SK-N-SH (cell line): ENCODE measurements around the gene TBPL2. TPM values are rescaled to one million over a fixed set of nuclear protein-coding genes. Genes with fewer than 3 reads are reported as not detected.

Experiments
- CTCF ChIA-PET: fragments of 300-600, 350-600 bp; formaldehyde crosslinking; extraction: SDS; loops from one replicate; lab custom pipeline; 2021; lab: Yijun Ruan, JAX
- POLR2A ChIA-PET: fragments of 350-600 bp; sonication (Branson Sonifier 250); formaldehyde crosslinking; extraction: SDS; loops from one replicate; lab custom pipeline; 2020; ENCODE audit warnings: antibody characterized with exemption, inconsistent platforms; lab: Yijun Ruan, JAX
- DNase-seq: peaks from one replicate; pipeline ENCODE4 v3.0.0; 2012
- H2AFZ ChIP-seq: fragments of 200-600 bp; sonication (generic); 2 replicates; pipeline ENCODE4 v1.8.1; 2016; ENCODE audit warnings: antibody characterized with exemption, mild to moderate bottlenecking, low read depth
- H3F3A ChIP-seq: fragments of 200-600 bp; sonication (generic); replicated peaks from 2 replicates; pipeline ENCODE3; 2016; ENCODE audit warnings: antibody characterized with exemption, mild to moderate bottlenecking; ENCODE audit not compliant: insufficient read depth
- H3K27ac ChIP-seq, 2 experiments: fragments of 200-500 bp in 1 of 2; fragments of 200-600 bp in 1 of 2; sonication (Bioruptor generic) in 1 of 2; sonication (generic), shearing (Covaris generic) in 1 of 2; 2 replicates each; pipeline versions ENCODE4 v1.5.1 to v1.6.1; 2014 to 2016; ENCODE audit warnings: low read depth in 2 of 2, inconsistent platforms in 1 of 2, low read length in 1 of 2, mild to moderate bottlenecking in 1 of 2, mixed read lengths in 1 of 2
- H3K27me3 ChIP-seq: fragments of 200-600 bp; sonication (generic), shearing (Covaris generic); 2 replicates; pipeline ENCODE4 v1.6.1; 2016; ENCODE audit warnings: mixed run types; ENCODE audit not compliant: insufficient read depth
- H3K36me3 ChIP-seq, 2 experiments: fragments of 200-500 bp in 1 of 2; fragments of 200-600 bp in 1 of 2; sonication (Bioruptor generic) in 1 of 2; sonication (generic) in 1 of 2; replicated peaks in 1 of 2; 2 replicates each; pipeline versions ENCODE3 to v1.5.1; 2014 to 2016; ENCODE audit warnings: low read length in 1 of 2, mild to moderate bottlenecking in 1 of 2; ENCODE audit not compliant: insufficient read depth in 2 of 2, control insufficient read depth in 1 of 2
- H3K4me1 ChIP-seq, 2 experiments: fragments of 200-500 bp in 1 of 2; fragments of 200-600 bp in 1 of 2; sonication (Bioruptor generic) in 1 of 2; sonication (generic), shearing (Covaris generic) in 1 of 2; 2 replicates each; pipeline versions ENCODE4 v1.5.1 to v1.6.1; 2014 to 2016; ENCODE audit warnings: low read depth in 1 of 2, low read length in 1 of 2, mixed run types in 1 of 2; ENCODE audit not compliant: insufficient read depth in 2 of 2, control insufficient read depth in 1 of 2
- H3K4me2 ChIP-seq: fragments of 200-600 bp; sonication (generic), shearing (Covaris generic); 2 replicates; pipeline ENCODE4 v1.6.1; 2017; ENCODE audit warnings: mixed run types
- H3K4me3 ChIP-seq, 2 experiments: fragments of 200-500 bp in 1 of 2; fragments of 200-600 bp in 1 of 2; sonication (Bioruptor generic) in 1 of 2; sonication (generic), shearing (Covaris generic) in 1 of 2; 2 replicates each; pipeline versions ENCODE4 v1.5.1 to v1.8.1; 2014 to 2016; ENCODE audit warnings: low read depth in 2 of 2, inconsistent platforms in 1 of 2, low read length in 1 of 2, mild to moderate bottlenecking in 1 of 2, mixed read lengths in 1 of 2, moderate library complexity in 1 of 2
- H3K79me2 ChIP-seq: fragments of 200-600 bp; sonication (generic); 2 replicates; pipeline ENCODE4 v1.8.1; 2017; ENCODE audit warnings: mild to moderate bottlenecking; ENCODE audit not compliant: insufficient read depth
- H3K9ac ChIP-seq: fragments of 200-600 bp; sonication (generic); 2 replicates; pipeline ENCODE4 v1.6.1; 2017; ENCODE audit warnings: mixed run types
- H3K9me2 ChIP-seq: fragments of 200-600 bp; sonication (generic); 2 replicates; pipeline ENCODE4 v1.6.1; 2017; ENCODE audit warnings: mixed run types
- H3K9me3 ChIP-seq: fragments of 200-600 bp; sonication (generic); 2 replicates; pipeline ENCODE4 v1.6.1; 2017; ENCODE audit warnings: mixed run types, mild to moderate bottlenecking, moderate library complexity
- H4K20me1 ChIP-seq: fragments of 200-600 bp; sonication (generic); 2 replicates; pipeline ENCODE4 v1.6.1; 2017; ENCODE audit warnings: mild to moderate bottlenecking, mixed run types; ENCODE audit not compliant: insufficient read depth
- CHD2 ChIP-seq: fragments of 150-350 bp; IDR thresholded peaks from 2 replicates; pipeline ENCODE4 v1.6.1; 2018; ENCODE audit warnings: low read length; ENCODE audit not compliant: partially characterized antibody
- EZH2phosphoT487 ChIP-seq: fragments of 200-600 bp; sonication (generic); IDR thresholded peaks from 2 replicates; pipeline ENCODE4 v1.6.1; 2017; ENCODE audit warnings: low read depth, mixed run types, mild to moderate bottlenecking, antibody characterized with exemption, moderate library complexity, borderline replicate concordance
- FOXJ3 ChIP-seq: sonication (generic); formaldehyde crosslinking; IDR thresholded peaks from 2 replicates; pipeline ENCODE4 v1.5.1; 2020; ENCODE audit warnings: mild to moderate bottlenecking, missing genetic modification reagents
- FOXM1 ChIP-seq: IDR thresholded peaks from 2 replicates; pipeline ENCODE4 v1.4.0; 2012; ENCODE audit warnings: low read depth, mild to moderate bottlenecking
- JUND ChIP-seq: IDR thresholded peaks from 2 replicates; pipeline ENCODE4 v1.4.0; 2012
- MEF2A ChIP-seq: IDR thresholded peaks from 2 replicates; pipeline ENCODE4 v1.4.0; 2012; ENCODE audit warnings: low read depth, borderline replicate concordance
- MXI1 ChIP-seq: IDR thresholded peaks from 2 replicates; pipeline ENCODE4 v1.6.1; 2012; ENCODE audit warnings: mild to moderate bottlenecking, low read depth, low read length, improper control_type of control experiment
- NRF1 ChIP-seq: IDR thresholded peaks from 2 replicates; pipeline ENCODE4 v1.6.1; 2012; ENCODE audit warnings: low read depth, mild to moderate bottlenecking, low read length
- RCOR1 ChIP-seq: fragments of 150-350 bp; IDR thresholded peaks from 2 replicates; pipeline ENCODE4 v1.6.1; 2017; ENCODE audit warnings: antibody characterized with exemption, low read length
- RXRA ChIP-seq: IDR thresholded peaks from 2 replicates; pipeline ENCODE4 v1.4.0; 2012; ENCODE audit warnings: low read depth, mild to moderate bottlenecking, borderline replicate concordance
- SMC3 ChIP-seq: IDR thresholded peaks from 2 replicates; pipeline ENCODE4 v1.6.1; 2012; ENCODE audit warnings: low read depth, low read length, improper control_type of control experiment
- TAF1 ChIP-seq: IDR thresholded peaks from 2 replicates; pipeline ENCODE4 v1.6.1; 2012; ENCODE audit warnings: low read depth, mild to moderate bottlenecking, low read length, moderate library complexity, borderline replicate concordance
- TEAD4 ChIP-seq: IDR thresholded peaks from 2 replicates; pipeline ENCODE4 v1.4.0; 2012; ENCODE audit warnings: mild to moderate bottlenecking, borderline replicate concordance; ENCODE audit not compliant: insufficient read depth
- YY1 ChIP-seq: IDR thresholded peaks from 2 replicates; pipeline ENCODE4 v1.4.0; 2012; ENCODE audit warnings: low read depth, mild to moderate bottlenecking
- WGBS: methylation state at CpG from one replicate; pipeline ENCODE4 v1.1.6; 2017; ENCODE audit warnings: low lambda C conversion rate; 5-methylcytosine and 5-hydroxymethylcytosine counted together
- polyA plus RNA-seq, 3 experiments: library from polyadenylated mRNA; depleted of rRNA; stranded (reverse); fragments of >200 nt; gene quantifications; 2 replicates each; pipeline ENCODE4 v1.2.3, GENCODE V29; 2012
- TF ChIP-seq, protein P1 (sequence below): fragments of 200-600 bp; sonication (generic); IDR thresholded peaks from 2 replicates; pipeline ENCODE4 v1.6.1; 2017; ENCODE audit warnings: antibody characterized with exemption, mild to moderate bottlenecking, moderate library complexity
- TF ChIP-seq, protein P2 (sequence below): IDR thresholded peaks from 2 replicates; pipeline ENCODE4 v1.6.1; 2012; ENCODE audit warnings: mild to moderate bottlenecking, low read depth, low read length, moderate library complexity
- TF ChIP-seq, protein P3 (sequence below): fragments of 150-350 bp; IDR thresholded peaks from 2 replicates; pipeline ENCODE4 v1.6.1; 2016; ENCODE audit warnings: mild to moderate bottlenecking, low read depth, low read length

TBPL2 gene
- polyA plus RNA-seq, 1 of the 3 experiments (the other 2 are of a cell fraction) = not detected

DNA sequence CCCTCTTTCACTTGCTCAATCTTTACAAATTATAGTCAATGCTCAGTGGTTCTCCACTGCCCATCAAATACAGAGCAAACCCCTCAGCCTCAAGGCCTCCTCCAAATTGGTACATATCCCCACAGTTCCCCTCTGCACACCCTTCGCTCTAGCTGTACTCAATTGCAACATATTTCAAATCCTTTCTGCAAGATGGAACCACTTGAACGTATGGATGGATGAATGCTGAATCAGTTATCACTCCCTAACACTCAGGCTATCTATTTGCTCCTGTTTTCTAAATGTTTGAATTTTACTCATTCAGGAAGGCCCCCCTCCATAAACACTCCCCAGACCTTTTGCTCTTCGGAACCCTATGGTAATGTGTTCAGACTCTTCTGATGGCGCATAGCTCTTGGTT lies 53.3 kb downstream of the TBPL2 start:
- Histone ChIP-seq H3K27me3 (no peaks in the 10 kb centered on the region), H3K27ac (no peak overlapping the region), H3K9ac (no peak overlapping the region), H2AFZ (no peak overlapping the region), H3K36me3 (peaks cover 3 to 8% of the 10 kb centered on the region in 2 experiments), H3K9me2 (no peaks in the 10 kb centered on the region), H3K79me2 (no peaks in the 10 kb centered on the region), H3F3A (peaks cover 5% of the 10 kb centered on the region), H3K9me3 (no peaks in the 10 kb centered on the region), H3K4me3 (no peak overlapping the region), H3K4me2 (no peak overlapping the region), H3K4me1 (peaks cover 0 to 13% of the 10 kb centered on the region in 2 experiments; a peak in 2 of 4 replicates), H4K20me1 (no peaks in the 10 kb centered on the region)
- 99% methylated on average over 4 of the region's 4 CpGs for WGBS
- TF ChIP-seq JUND (no peak), TAF1 (no peak)
- TF ChIP-seq, protein P1, sequence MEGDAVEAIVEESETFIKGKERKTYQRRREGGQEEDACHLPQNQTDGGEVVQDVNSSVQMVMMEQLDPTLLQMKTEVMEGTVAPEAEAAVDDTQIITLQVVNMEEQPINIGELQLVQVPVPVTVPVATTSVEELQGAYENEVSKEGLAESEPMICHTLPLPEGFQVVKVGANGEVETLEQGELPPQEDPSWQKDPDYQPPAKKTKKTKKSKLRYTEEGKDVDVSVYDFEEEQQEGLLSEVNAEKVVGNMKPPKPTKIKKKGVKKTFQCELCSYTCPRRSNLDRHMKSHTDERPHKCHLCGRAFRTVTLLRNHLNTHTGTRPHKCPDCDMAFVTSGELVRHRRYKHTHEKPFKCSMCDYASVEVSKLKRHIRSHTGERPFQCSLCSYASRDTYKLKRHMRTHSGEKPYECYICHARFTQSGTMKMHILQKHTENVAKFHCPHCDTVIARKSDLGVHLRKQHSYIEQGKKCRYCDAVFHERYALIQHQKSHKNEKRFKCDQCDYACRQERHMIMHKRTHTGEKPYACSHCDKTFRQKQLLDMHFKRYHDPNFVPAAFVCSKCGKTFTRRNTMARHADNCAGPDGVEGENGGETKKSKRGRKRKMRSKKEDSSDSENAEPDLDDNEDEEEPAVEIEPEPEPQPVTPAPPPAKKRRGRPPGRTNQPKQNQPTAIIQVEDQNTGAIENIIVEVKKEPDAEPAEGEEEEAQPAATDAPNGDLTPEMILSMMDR = no peak
- POLR2A ChIA-PET = no interaction called here
- DNase-seq = no peak
- CTCF ChIA-PET = no interaction called here

DNA sequence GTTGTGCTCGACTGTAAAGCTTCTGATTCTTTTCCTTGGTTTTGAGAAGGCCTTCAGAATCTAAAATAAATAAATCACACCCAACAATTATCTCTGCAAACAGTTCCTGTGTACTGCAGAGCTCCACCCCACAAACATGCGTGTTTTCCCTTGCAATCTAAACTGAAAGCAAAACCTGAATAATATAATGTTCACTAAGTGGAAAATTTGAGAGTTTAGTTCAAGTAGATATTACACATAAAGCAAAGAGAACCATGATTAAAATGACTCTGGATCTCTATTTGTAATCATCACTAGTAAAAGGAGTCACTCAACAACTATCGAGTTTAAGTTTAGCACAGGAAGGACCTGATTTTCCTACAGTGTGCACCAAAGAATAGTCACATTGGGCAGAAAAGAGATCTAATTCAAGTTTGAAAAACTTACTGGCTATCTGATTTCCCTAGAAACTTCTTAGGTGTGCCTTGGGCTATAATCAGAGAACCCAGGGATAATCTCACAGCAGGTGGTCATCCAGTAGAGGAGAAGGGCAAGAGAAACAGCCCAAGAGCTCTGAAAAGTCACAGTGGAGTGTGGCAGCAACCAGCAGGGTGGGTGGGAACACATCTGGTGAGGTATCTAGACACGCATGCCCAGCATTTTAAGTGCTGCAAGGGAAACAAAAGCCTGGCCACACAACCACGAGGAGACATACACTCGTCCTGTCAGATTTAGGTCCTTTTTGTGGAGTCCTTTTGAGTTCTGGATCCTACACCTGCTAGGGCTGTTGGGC lies 54.2 kb downstream of the TBPL2 start:
- H3K9ac ChIP-seq = no peak overlapping the region
- no peaks in the 10 kb centered on the region for H3K27me3 ChIP-seq
- H3F3A ChIP-seq = peaks cover 5% of the 10 kb centered on the region
- no peak overlapping the region for H3K4me2 ChIP-seq
- no peaks in the 10 kb centered on the region for H3K79me2 ChIP-seq
- no peaks in the 10 kb centered on the region for H4K20me1 ChIP-seq
- no peak overlapping the region for H2AFZ ChIP-seq
- POLR2A ChIA-PET = no interaction called here
- 98% methylated on average over 5 of the region's 6 CpGs for WGBS
- H3K4me3 ChIP-seq = no peak overlapping the region
- peaks cover 0 to 13% of the 10 kb centered on the region in 2 experiments; a peak in 2 of 4 replicates for H3K4me1 ChIP-seq
- peaks cover 8 to 11% of the 10 kb centered on the region in 2 experiments for H3K36me3 ChIP-seq
- H3K27ac ChIP-seq = no peak overlapping the region
- H3K9me3 ChIP-seq = no peaks in the 10 kb centered on the region
- no peak for DNase-seq
- no peaks in the 10 kb centered on the region for H3K9me2 ChIP-seq
- CTCF ChIA-PET = interaction anchor here (1.1 kb wide), 1 partner anchor 116 kb away, joined by 4 read pairs; no protein-coding TSS in a partner anchor
- TF ChIP-seq JUND = no peak
- TF ChIP-seq RCOR1 = no peak
- TF ChIP-seq FOXJ3 = no peak
- TF ChIP-seq, protein P2, sequence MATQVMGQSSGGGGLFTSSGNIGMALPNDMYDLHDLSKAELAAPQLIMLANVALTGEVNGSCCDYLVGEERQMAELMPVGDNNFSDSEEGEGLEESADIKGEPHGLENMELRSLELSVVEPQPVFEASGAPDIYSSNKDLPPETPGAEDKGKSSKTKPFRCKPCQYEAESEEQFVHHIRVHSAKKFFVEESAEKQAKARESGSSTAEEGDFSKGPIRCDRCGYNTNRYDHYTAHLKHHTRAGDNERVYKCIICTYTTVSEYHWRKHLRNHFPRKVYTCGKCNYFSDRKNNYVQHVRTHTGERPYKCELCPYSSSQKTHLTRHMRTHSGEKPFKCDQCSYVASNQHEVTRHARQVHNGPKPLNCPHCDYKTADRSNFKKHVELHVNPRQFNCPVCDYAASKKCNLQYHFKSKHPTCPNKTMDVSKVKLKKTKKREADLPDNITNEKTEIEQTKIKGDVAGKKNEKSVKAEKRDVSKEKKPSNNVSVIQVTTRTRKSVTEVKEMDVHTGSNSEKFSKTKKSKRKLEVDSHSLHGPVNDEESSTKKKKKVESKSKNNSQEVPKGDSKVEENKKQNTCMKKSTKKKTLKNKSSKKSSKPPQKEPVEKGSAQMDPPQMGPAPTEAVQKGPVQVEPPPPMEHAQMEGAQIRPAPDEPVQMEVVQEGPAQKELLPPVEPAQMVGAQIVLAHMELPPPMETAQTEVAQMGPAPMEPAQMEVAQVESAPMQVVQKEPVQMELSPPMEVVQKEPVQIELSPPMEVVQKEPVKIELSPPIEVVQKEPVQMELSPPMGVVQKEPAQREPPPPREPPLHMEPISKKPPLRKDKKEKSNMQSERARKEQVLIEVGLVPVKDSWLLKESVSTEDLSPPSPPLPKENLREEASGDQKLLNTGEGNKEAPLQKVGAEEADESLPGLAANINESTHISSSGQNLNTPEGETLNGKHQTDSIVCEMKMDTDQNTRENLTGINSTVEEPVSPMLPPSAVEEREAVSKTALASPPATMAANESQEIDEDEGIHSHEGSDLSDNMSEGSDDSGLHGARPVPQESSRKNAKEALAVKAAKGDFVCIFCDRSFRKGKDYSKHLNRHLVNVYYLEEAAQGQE = no peak
- no peak for TF ChIP-seq RXRA
- no peak for TF ChIP-seq TEAD4
- TF ChIP-seq NRF1 = no peak
- TF ChIP-seq, protein P1 = no peak
- TF ChIP-seq MEF2A = no peak
- TF ChIP-seq FOXM1 = no peak
- TF ChIP-seq YY1 = no peak
- no peak for TF ChIP-seq CHD2
- TF ChIP-seq MXI1 = no peak
- TF ChIP-seq SMC3 = no peak
- TF ChIP-seq, protein P3, sequence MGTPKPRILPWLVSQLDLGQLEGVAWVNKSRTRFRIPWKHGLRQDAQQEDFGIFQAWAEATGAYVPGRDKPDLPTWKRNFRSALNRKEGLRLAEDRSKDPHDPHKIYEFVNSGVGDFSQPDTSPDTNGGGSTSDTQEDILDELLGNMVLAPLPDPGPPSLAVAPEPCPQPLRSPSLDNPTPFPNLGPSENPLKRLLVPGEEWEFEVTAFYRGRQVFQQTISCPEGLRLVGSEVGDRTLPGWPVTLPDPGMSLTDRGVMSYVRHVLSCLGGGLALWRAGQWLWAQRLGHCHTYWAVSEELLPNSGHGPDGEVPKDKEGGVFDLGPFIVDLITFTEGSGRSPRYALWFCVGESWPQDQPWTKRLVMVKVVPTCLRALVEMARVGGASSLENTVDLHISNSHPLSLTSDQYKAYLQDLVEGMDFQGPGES = no peak
- TF ChIP-seq EZH2phosphoT487 = no peak
